CD4-positive, alpha-beta T cell treated with Interleukin-6 at 100 ng/mL for 8 hours (primary cell): ENCODE results near the gene SLC7A1.

ENCODE experiments used
- DNase-seq: peaks from one replicate; pipeline ENCODE4 v3.0.0-alpha.2; 2020; ENCODE audit warnings: mixed read lengths, low spot score

Gene SLC7A1

DNA sequence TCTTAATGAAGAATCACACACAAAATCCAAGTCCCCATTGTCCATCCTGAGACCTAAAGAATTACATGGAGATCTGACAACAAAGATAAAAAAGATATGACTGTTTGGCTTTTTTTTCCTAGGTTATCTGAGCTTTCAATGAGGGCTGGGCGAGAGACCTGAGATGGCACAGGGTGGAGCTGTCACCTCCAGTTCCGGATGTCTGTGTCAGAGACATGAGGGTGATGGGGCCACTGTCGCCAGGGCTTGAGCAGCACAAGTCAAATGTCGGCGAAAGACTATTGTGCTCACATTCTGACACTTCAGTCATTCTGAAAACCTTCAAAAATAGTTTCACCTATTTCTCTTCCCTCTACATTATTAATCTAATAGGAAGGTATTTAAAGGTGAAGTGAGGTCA is 65.7 kb downstream of the SLC7A1 start:
- DNase-seq, result no peak

DNA sequence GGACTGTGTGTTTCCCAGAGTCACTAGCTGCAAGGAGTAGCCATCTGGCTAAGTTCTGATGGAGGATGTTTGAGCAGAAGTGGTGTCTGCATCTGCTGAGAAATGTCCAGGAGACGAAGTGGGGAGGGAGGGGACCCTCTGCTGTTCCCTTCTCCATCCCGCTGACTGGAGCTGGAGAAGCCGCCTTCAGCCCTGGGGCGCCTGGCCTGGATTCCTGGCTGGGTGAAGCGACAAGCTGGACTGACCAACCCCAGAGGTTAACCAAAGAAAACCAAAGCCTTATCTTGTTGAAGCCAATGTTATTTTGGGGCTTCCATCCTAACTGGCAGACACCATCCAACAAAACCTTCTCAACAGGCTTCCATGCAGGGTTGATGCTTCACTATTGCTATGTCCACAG is 67.6 kb downstream of the SLC7A1 start:
- no peak for DNase-seq

DNA sequence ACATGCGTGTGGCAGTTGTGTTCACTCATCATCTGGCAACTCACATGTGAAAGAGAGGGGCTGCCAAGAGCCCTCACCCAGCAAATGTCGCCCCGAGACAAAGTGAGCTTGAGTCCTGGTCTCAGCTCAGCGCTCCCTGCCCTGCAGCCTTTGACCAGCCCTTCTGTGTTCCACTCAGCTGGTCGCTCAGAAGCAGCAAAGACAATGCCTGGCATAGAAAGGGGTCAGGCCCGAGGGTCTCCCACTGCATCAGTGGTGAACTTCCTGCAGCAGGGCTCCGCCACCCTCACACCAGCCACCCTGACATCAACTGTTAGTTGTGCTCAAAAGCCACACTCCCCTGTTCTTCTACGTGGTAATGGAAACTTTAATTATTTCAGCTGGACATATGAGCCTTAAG is 68.0 kb downstream of the SLC7A1 start:
- DNase-seq, result no peak

DNA sequence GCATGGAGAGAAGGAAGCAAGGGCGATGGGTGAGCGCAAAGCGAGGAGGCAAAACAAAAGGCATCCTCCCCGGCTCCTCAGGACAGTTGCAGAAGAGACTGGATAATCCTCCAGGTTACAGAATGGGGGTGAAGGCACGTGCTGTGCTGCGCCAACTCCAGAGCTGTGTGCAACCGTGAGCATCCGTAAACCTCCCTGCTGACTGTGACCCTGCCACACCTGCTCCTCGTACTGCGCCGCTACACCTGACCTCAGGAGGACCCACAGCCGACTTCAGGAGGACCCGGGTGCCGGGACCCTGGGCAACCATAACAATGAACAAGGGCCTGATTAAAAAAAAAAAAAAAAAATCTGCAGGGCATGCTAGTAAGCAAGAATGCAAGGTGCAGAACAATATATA is 68.7 kb downstream of the SLC7A1 start:
- no peak for DNase-seq

DNA sequence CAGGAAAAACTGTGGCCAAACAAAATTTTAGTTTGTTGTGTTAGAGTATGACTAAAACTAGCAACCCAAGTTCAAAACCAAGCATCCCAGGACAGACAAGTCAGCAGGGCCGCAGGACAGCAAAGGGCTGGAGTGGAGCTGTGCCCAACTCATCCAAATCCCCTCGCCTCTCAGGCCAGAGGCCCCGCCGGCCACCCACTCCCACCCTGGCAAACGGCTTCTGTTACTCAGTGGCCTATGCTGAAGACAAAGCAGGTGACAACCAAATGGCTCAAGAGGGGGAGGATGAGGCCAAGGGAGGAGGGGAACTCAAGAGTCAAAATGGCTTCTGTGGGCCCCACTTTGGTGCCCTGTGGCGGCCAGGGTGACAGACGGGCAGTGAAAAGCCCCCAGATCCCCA is 69.7 kb downstream of the SLC7A1 start:
- DNase-seq, result no peak

DNA sequence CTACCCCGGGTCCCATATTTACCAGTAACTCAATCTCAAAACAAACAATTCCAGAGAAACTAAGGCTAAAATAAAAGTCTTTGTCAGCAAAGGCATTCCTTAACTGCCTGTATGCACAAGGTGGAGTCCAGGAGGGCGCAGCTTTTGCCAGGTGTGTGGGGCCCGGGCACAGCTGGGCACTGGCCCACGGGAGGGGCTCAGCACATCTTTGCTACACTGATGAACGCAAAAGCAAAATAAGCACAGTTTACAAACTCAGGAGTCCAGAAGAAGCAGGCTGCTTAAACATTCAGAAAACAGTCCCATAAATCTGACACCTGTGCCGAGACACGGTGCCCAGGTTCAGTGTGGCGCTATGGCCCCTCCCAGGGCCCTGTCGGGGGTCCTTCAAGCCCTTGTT is 70.8 kb downstream of the SLC7A1 start:
- DNase-seq, result no peak

DNA sequence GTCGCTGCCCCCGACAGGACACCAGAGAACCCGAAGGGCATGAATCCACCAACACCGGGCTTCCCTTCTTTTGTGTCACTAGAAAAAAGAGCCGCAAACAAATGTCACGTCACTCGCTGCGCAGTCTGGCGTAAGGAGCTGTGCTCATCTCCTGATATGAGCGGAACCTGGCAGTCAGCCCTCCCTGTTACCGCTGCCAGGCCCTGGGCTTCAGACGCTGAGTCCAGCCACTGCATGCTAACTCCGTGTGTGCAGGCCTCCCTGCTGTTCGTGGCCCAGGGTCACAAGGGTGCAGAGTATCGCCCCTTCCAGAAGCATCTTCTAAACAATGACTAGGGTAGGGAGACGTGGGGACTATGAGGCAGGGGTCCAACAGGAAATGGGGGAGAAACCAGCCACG is 71.3 kb downstream of the SLC7A1 start:
- DNase-seq, result no peak

DNA sequence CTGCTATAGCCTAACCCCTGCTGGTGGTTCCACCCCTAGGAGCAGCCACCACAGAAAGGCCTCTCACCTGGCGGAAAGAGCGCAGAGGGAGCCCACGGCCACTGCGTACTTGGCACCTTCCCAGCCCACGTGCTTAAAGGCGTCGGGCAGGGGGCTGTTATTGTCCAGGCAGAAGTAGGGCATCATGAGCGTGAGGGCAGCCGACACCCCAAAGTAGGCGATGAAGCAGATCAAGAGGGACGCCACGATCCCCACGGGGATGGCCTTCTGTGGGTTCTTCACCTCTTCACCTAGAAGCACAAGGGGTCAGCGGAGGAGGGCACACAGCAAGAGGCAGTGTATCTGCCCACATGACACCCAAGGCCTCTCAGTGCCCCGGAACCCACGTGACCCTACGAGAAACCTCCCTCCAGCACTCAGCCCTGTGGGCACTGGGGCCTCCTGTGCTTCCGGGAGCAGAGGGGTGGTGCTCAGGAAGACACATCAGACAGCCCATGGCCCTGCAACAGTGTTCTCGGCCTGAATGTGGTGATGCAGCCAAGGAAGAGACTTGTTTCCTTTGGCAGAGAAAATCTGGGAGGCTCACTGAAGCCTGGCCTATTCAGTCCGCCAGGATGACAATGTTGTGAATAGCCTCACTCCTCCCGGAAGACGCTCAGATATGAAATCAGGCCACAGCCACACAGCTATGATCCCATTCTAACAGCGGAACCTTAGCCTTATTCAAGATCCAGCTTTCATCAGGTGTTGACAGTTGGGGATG is 72.1 kb downstream of the SLC7A1 start:
- no peak for DNase-seq

DNA sequence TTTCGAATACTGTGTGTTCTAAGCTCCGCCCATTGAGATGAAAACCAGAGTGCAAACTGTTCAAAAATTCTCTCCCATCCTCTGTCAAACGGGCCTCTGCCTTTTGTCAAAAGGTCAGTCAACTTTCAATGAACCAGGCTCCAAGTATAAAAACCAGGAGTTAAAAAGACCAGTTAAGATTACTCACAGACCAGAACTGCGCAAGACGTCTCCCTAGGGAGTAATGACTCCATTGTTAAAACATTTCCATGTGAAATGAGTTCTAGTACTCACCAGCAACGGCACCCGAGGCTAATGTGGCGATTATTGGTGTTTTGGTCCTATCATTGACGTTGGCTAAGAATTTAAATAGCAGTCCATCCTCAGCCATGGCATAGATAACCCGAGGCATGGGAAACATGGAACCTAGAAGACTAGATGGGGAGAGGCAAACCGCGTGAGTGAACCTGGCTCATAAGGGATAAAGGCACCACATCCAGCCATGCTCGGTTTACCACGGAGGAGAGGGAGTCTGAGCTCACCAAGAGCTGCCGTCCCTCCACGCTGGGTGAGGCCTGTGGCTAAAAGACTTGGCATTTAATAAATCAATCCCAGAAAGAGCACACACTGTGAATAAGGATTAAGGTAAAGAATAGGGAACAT is 73.3 kb downstream of the SLC7A1 start:
- DNase-seq, result no peak

DNA sequence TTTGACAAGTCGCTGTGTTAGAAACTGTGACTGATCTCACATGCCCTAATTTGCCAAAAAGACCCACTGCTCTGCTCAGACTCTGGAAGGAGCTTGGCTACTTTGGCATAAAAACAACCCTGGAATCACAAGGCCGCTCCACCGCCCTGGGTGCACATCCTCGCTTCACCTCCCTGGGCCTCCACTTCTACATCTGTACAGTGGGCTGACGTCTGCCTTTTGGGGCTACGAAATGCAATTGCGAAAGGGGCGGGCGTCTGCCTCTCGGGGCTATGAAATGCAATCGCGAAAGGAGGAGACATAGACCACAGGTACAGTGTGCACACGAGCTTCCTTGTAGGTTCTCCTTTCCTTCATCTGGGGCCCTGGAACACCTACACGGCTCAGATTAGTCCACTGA is 74.2 kb downstream of the SLC7A1 start:
- DNase-seq, result no peak

DNA sequence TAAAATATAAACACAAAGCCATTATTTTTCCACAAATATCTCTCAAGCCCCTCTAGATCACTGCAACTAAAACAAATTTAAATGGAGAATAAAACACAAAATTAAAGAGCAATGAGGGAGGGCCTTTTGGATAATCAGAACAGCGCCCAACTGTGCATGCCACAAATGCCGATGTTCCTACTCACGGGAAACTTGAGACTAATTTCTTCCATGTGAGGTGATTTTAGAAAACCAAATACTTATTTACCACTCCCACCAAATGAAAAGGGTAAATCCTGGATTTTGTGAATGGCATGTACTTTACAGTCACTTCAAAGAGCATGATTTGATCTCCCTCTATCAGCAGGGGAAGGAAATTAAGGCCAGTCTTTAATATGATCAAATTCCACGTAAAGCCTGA is 74.8 kb downstream of the SLC7A1 start:
- DNase-seq, result no peak

DNA sequence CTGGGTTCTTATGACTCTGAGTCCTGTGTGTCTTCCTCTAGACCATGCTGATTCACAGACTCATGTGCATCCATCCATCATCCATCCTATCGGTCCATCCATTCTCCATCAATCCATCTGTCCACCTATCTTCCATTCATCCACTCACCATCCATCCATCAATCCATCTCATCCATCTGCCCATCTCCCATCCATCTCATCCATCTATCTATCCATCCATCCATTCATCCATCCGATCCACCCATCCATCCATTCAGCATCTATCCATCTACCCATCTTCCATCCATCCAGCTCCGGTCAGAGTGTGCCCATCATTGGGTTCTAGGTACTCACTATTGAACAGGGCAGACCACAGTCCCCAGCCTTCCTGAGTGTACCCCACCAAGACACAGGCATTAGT is 75.6 kb downstream of the SLC7A1 start:
- DNase-seq, result no peak

DNA sequence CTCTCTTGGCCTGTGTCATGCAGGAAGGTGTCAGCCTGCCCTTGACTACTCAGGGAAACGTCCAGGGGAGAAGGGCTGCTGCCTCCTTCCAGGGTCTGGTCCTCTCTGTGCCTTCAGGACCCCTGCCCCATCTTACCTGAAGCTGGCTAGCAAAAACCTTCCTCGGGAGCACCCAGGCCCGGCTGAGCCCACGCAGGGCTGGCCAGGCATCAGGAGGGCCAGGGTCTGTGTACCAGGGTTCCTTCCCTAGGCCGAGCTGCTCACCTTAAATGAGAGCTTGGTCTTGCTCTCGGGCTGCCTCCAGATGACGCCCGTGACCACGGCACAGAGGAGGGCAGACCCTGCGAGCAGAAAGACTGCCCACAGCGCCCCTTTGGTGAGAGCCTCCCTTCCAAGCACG is 78.6 kb downstream of the SLC7A1 start:
- no peak for DNase-seq

DNA sequence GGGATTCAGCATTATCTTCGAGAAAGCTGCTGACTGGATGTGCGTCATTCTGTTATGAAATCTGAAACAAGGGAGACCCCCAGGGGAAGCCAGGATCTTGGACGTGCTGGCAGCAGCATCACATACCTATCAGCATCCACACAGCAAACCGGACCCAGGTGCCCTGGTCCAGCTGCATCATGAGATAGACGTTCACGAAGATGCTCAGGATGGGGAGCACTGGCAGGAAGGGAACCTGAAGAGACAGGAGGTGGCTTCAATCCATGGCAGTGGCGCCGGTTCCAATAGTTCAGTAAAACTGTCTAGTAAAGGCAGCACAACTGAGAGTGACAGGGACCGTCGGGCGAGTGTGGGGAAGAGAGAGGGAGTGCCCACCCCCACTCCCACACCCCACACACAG is 79.5 kb downstream of the SLC7A1 start:
- no peak for DNase-seq

DNA sequence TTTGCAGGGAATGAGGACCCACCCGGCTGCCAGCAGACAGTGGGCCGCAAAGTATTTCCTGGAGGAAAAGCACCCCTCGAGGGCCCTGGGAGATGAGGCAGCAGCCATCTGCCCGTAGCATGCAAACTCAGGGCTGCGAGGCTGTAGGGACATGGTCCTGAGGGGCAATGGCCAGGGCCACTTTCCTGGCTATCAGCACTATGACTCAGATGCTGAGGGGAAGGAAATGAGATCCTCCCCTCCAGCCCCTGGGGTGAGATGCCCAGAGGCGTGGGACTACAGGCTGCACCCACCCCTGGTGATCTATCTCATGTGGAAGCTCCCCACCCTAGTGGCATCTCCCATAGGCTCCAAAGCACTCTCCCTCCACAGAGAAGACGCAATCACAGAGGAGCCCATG is 80.1 kb downstream of the SLC7A1 start:
- no peak for DNase-seq

DNA sequence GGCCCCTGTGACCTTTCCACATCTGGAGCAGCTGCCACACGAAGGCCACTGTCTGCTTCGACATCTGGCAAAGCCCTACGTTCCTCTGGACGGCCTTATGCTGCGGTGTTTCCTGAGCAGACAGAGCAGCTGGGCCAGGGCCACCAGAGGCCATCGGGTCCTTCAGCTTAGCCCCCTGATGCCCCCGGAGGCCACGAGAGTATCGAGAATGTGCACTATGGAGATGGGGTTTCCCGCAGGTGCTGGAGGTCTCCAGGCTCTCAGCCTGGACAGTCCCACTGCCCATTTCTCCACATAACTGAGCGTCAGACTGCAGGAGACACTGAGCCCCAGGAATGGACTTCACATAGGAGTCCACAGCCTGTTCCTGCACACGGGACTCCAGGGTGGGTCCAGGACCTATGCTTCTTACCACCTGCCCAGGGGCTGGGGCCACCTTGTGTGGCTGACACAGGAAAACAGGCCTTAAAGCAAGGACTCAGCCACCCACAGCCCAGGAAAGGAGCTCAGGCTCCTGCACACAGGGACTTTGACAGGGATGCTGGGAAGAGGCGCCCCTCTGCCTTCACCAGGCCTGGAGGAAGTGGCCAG is 80.7 kb downstream of the SLC7A1 start:
- DNase-seq, result no peak

DNA sequence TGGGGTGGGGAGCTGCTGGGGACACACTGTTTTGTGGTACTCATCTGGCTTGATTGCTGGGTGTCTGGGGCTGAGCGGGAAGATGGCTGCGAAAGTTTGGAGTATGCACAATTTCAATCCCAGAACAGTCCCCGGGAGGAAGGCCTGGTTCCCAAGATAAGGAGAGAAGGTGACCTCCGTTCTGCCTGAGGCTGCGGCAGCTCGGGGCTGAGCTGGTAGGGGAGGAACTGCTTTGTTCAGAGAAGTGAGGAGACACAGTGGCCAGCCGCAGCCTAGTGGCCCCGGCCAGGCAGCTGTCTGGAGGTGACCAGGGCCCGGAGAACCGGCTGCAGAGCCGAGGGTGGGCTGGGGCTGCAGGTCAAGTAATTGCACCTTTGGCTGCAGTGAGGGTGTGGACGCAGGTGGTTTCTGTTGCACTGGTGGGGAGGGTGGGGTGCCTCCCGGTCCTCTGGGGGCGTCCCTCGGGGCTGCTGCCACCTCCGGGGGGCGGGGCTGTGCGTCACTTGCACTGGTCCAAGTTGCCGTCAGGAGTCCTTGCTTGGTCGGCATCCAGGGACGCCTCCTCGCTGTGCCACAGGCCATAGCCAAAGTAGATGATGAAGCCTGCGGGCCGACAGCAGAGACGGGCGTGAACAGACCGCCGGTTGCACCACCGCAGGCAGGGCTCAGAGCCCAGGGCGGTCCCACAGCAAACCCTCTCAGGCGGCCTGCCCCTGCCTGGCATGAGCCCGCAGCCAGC is 81.3 kb downstream of the SLC7A1 start:
- no peak for DNase-seq

DNA sequence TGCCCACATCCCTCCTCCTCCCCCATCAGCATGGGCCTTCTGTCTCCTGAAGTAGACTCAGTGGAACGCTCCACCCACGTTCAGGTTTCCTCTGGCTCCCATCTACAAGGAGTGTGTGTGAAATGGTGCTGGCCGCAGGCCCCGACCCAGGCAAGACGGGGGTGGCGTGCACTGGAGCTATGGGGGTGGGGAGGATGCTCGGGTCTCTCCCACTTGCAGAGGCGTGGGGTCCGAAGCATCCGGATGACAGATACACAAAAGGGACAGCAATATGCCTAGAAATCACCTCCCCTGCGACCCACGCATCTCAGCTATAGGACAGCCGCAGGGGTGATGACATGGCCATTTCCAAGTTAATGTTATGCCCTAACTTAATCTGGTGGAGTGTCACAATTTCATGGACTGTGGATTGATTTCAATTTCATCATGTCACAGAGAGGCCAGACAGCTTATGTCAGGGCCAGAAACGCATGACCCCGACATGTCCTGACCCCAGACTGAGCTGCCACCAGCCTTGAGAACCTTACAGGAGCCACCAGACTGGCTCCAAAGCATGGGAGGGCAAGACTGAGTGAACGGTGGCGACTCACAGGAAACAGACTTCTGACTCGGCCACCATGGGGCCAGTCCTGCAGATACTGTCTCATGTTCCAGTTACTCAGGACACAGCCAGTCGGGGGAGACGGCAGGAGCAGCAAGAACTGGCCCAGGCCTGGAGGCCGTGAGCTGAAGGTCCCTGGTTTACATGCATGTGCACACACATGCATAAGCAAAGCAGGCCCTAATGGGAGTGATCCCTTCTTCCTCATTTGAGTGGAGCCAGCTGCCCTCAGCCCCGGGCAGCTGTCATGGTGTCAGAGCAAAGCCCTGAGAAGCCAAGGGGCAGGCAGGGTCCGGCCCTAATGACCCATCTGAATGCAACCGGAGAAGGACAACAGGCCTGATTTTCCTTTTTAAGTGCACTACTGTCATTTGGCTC is 82.2 kb downstream of the SLC7A1 start:
- no peak for DNase-seq

DNA sequence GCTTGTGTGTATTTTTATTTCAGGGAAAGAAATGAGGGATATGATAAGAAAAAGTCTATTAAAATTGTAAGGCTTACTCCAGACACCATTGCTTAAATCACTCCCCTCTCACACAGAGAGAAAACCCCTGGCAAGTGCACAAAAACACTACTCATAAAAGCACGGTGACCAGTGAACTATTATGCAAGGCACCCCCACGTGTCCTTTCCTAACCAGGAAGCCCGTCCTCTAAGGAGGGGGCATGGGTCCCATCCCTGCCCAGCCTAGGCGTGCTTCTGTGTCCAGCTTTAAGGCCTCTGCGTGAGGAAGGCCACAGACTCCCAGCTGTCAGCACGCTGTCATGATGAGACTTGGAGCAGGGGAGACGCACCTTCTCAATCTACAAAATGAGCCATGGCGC is 83.5 kb downstream of the SLC7A1 start:
- DNase-seq, result no peak

DNA sequence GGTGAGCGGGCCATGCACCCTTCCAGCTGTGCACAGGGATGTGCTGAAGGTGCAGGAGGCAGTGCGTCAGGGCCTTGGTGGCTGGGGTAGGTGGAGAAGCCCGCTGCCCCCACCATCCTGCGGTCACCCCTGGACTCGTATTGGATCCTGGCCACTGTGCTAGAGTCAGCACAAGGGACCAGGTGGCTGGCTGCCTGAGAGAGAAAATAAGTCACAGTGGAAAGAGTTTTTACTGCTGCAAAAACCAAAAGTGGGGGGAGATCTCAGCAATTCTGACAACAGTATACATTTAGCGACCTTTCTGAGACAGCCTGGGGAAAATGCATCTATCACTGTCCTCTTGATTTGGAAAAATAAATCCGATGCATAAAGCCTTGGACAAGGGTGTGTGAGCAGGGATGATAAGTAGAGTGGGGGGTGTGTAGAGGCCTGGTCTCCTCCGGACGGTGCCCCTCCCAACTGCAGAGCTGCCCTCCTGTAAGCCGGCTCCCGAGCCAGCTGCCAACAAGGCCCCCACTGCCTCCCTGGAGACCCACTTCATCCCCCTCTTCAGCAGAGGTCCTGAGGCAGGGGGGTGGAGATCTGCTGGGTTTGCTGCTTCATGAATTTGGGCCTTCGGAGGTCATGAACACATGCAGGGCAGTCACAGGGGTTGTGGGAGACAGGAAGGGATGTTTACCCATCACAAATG is 84.2 kb downstream of the SLC7A1 start:
- DNase-seq, result no peak

DNA sequence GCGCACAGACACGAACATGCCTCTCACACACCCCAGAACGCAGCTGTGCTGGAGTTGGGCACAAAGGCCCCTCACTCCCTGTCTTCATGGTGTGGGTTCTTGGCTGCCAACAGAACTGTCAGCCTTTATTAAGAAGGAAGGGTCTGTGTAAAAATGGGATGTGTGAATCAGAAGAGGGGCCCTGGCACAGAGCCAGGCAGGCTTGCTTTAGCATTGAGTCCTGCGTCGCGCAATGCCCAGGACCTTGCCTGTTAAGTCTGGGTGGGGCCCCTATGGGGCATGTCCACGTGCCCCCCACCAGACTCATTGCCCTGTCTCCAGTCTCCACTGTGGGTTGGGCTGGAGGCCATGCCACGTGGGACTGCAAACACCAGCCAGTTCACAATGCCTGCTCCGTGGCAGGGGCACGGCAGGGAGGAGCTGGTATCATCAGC is 84.8 kb downstream of the SLC7A1 start:
- DNase-seq, result no peak
